Thyroid gland (tissue), 4 donors: ENCODE measurements around the gene SVIL. TPM values are rescaled to one million over a fixed set of nuclear protein-coding genes. Genes with fewer than 3 reads are reported as not detected.

Source experiments
- DNase-seq, 2 donors: peaks; one replicate each; pipeline ENCODE4 v3.0.0-alpha.2; 2019
- H3K27ac ChIP-seq, 3 donors: fragments of 200-600 bp; sonication (generic); 1 replicate in 2 of 3; 2 replicates in 1 of 3; pipeline ENCODE4 v1.5.1; 2016 to 2019; ENCODE audit warnings: mild to moderate bottlenecking in 1 of 3, moderate library complexity in 1 of 3
- H3K27me3 ChIP-seq: fragments of 200-600 bp; sonication (generic); one replicate; pipeline ENCODE4 v1.5.1; 2019
- H3K36me3 ChIP-seq, 2 donors: fragments of 200-600 bp; sonication (generic); one replicate each; pipeline ENCODE4 v1.5.1; 2016 to 2019
- H3K4me1 ChIP-seq, 2 donors: fragments of 200-600 bp; sonication (generic); one replicate each; pipeline ENCODE4 v1.5.1; 2017 to 2019
- H3K4me3 ChIP-seq, 3 donors: fragments of 200-600 bp; sonication (generic); replicated peaks in 1 of 3; 1 replicate in 2 of 3; 2 replicates in 1 of 3; pipeline ENCODE4 v1.5.1; 2016; ENCODE audit warnings: mild to moderate bottlenecking in 1 of 3
- H3K9me3 ChIP-seq: fragments of 200-600 bp; sonication (generic); one replicate; pipeline ENCODE4 v1.5.1; 2017
- CTCF ChIP-seq, 6 experiments: fragments of 200-600 bp in 3 of 6; fragments of 450-650 bp in 3 of 6; sonication (generic) in 3 of 6; IDR thresholded peaks; one replicate each; pipeline ENCODE4 v1.5.1; 2016 to 2019; ENCODE audit warnings: antibody characterized with exemption in 6 of 6, mild to moderate bottlenecking in 2 of 6, inconsistent platforms in 1 of 6, moderate library complexity in 1 of 6
- POLR2A ChIP-seq, 2 donors: fragments of 450-650 bp; IDR thresholded peaks; one replicate each; pipeline ENCODE4 v1.6.1; 2017; ENCODE audit warnings: antibody characterized with exemption in 2 of 2, mild to moderate bottlenecking in 2 of 2, moderate library complexity in 1 of 2
- WGBS, 2 donors: methylation state at CpG; one replicate each; pipeline ENCODE4 v1.1.5; 2017; 5-methylcytosine and 5-hydroxymethylcytosine counted together
- intact Hi-C: fragments of 100-400 bp; cut with DNase I; formaldehyde crosslinking; loops from one replicate; pipeline ENCODE4 v1.15.1; 2023
- total RNA-seq, 4 donors: library from RNA; depleted of rRNA; stranded (reverse); fragments of >200 nt; gene quantifications; one replicate each; pipeline ENCODE4 v1.2.3, GENCODE V29; 2016

The SVIL gene
- total RNA-seq, 4 donors from 2014 or later: 59.9 to 211 (median 134) TPM

GRCh38 chr10:29479081-29479925 is 155.5 kb downstream of the SVIL start:
- peaks cover 12% of the 10 kb centered on the region in 2 donors for H3K4me1 ChIP-seq
- peak overlapping the region in 1 of 3 donors; percentile 24 for H3K27ac ChIP-seq
- DNase-seq: no peak

GRCh38 chr10:29473406-29474100 is 161.2 kb downstream of the SVIL start:
- Histone ChIP-seq H3K36me3 (peaks cover 36 to 37% of the 10 kb centered on the region in 2 donors), H3K27me3 (no peaks in the 10 kb centered on the region), H3K4me1 (peaks cover 0 to 8% of the 10 kb centered on the region in 2 donors), H3K9me3 (no peaks in the 10 kb centered on the region), H3K27ac (peak overlapping the region in 2 of 3 donors; percentile 28 to 59), H3K4me3 (no peak overlapping the region)
- intact Hi-C loops: no loop called here
- no peak for TF ChIP-seq CTCF (IDR thresholded peaks at IDR 0.05)
- TF ChIP-seq POLR2A (IDR thresholded peaks at IDR 0.05): no peak
- 87 to 90% methylated on average over 18 to 19 of the region's 19 CpGs for WGBS, 2 donors
- DNase-seq: peak in 1 of 2 donors; percentile 17

More at GRCh38 chr10:29479081-29479925, 155.5 kb downstream of the SVIL start:
- 76 to 90% methylated on average over 11 to 12 of the region's 12 CpGs for WGBS, 2 donors
- Histone ChIP-seq H3K36me3 (peaks cover 22 to 25% of the 10 kb centered on the region in 2 donors), H3K4me3 (no peak overlapping the region), H3K27me3 (no peaks in the 10 kb centered on the region), H3K9me3 (no peaks in the 10 kb centered on the region)
- TF ChIP-seq POLR2A (IDR thresholded peaks at IDR 0.05): no peak
- no peak for TF ChIP-seq CTCF (IDR thresholded peaks at IDR 0.05)
- intact Hi-C loops: no loop called here

- intact Hi-C loops: no loop called here
- peak; percentile 71 to 80 for DNase-seq
- Histone ChIP-seq H3K36me3 (peaks cover 31 to 36% of the 10 kb centered on the region in 2 donors), H3K27me3 (no peaks in the 10 kb centered on the region), H3K9me3 (no peaks in the 10 kb centered on the region), H3K27ac (peak overlapping the region in 1 of 3 donors; percentile 59), H3K4me1 (peaks cover 0 to 8% of the 10 kb centered on the region in 2 donors), H3K4me3 (no peak overlapping the region)
- no peak for TF ChIP-seq POLR2A (IDR thresholded peaks at IDR 0.05)
- no peak for TF ChIP-seq CTCF (IDR thresholded peaks at IDR 0.05)
- 38 to 54% methylated on average over 6 of the region's 6 CpGs for WGBS, 2 donors
Measured at GRCh38 chr10:29473087-29473356, 161.7 kb downstream of the SVIL start.

GRCh38 chr10:29472301-29473086 is 162.3 kb downstream of the SVIL start:
- Histone ChIP-seq H3K4me1 (peaks cover 0 to 8% of the 10 kb centered on the region in 2 donors), H3K36me3 (peaks cover 31 to 41% of the 10 kb centered on the region in 2 donors), H3K27me3 (no peaks in the 10 kb centered on the region), H3K27ac (peak overlapping the region in 1 of 3 donors; percentile 59), H3K9me3 (no peaks in the 10 kb centered on the region), H3K4me3 (no peak overlapping the region)
- intact Hi-C loops: no loop called here
- no peak for DNase-seq
- TF ChIP-seq POLR2A (IDR thresholded peaks at IDR 0.05) (no peak), CTCF (IDR thresholded peaks at IDR 0.05) (no peak)
- WGBS, 2 donors: 78 to 80% methylated on average over 5 of the region's 5 CpGs
